AG04450 (cell line): ENCODE results near the gene SLC13A3. TPM values are rescaled to one million over a fixed set of nuclear protein-coding genes. Genes with fewer than 3 reads are reported as not detected.

Experiments used
- CTCF ChIA-PET: fragments of 300-600, 350-600 bp; formaldehyde crosslinking; extraction: SDS; loops from one replicate; lab custom pipeline; 2022; ENCODE audit warnings: antibody characterized with exemption, inconsistent platforms; lab: Charles Lee
- POLR2A ChIA-PET: fragments of 350-600 bp; formaldehyde crosslinking; extraction: SDS; loops from one replicate; lab custom pipeline; 2021; ENCODE audit warnings: antibody characterized with exemption, inconsistent platforms; lab: Yijun Ruan, JAX
- DNase-seq: peaks from one replicate; pipeline ENCODE4 v3.0.0-alpha.2; 2011; ENCODE audit warnings: low read depth, low spot score
- H3K27ac ChIP-seq: one replicate; pipeline ENCODE4 v1.5.1; 2012; ENCODE audit warnings: low read depth, low read length, control low read depth
- H3K27me3 ChIP-seq: one replicate; pipeline ENCODE4 v1.6.0; 2012; ENCODE audit warnings: low read length; ENCODE audit not compliant: control insufficient read depth, insufficient read depth
- H3K4me3 ChIP-seq: 2 replicates; pipeline ENCODE4 v1.5.1; 2011; ENCODE audit warnings: mild to moderate bottlenecking, low read depth, low read length, control low read depth
- H3K9me3 ChIP-seq: 2 replicates; pipeline ENCODE4 v1.5.1; 2012; ENCODE audit warnings: low read length; ENCODE audit not compliant: control insufficient read depth, insufficient read depth
- polyA plus RNA-seq: library from polyadenylated mRNA; depleted of rRNA; stranded (reverse); fragments of >200 nt; gene quantifications from 2 replicates; pipeline ENCODE4 v1.2.3, GENCODE V29; 2011; rRNA removed
- TF ChIP-seq, protein P1 (sequence below): IDR thresholded peaks from 2 replicates; pipeline ENCODE4 v1.5.1; 2011; ENCODE audit warnings: low read depth, low read length, control low read depth, inconsistent platforms

The SLC13A3 gene
- polyA plus RNA-seq, 1 experiment = 2.4 TPM

DNA sequence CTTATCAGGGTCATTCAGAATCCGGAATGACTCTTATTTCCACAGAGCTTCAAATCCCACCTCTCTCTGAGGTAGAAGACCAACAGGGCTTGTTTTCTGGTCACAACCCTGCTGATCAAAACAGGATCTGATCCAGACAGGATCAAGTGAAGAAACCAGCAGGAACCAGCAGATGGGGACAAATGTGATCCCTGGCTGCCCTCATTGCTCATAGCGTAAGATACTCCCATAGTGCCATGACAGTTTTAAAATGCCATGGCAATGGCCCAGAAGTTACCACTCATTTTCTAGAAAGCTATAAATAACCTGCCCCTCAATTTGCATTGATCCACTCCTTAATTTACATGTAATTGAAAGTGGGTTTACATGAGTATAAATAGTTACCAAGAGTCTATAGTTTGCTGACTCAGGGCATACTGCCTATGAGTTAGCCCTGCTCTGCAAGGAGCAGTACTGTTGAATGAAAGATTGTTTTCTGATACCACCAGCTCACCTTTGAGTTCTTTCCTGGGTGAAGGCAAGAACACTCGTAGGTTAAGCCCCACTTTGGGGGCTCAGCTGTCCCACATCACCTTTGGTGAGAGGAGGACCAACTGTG, 131.7 kb downstream of the SLC13A3 start:
- DNase-seq = no peak
- ChIA-PET POLR2A (no interaction called here), CTCF (interaction anchor here (6.6 kb wide), 1 partner anchor 162 kb away, joined by 43 read pairs; no protein-coding TSS in a partner anchor)

DNA sequence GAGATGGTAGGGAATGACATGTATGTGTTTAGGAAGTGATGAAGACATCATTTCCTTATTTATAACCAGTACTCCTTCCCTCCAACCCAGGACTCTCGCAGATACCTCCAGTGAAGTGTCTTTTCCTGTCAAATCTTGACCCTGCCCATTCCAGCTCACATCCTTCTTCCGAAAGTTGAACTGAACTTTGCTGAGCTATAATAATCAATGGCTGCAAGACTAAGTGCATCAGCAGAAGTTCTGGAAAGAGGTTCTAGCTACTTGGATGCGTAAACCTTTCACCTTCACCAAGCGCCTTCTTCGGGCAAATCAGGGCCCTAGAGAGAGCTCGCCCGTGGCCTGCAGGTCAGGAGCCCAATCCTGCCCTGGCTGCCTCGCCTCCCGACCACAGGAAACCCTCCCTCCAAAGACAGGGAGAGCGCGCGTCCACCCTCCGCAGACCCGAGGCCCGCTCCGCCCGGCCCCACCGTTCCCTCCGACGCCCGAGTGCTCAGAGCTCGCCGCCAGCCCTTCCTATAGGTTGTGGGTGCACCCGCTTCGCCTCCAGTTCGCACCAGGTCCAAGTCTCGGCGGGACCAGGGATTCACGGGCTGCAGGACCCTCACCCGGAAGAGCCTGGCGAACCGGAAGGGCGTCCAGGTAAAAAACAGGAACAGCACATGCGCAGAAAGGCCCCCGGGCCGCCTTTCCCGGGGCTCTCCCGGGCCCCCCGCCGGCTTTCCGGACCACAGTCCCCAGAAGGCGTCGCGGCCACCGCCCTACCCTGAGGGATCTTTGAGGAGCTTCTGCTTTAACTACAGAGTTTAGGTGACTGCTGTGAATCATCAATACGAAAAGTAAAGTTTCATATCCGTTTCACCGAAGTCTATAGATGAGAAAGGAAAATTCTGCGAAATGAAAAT, 138.1 kb downstream of the SLC13A3 start, which contains the start of gene ZNF334:
TSS of gene ZNF334 (minus strand) at position 617 of the 902 bp plus-strand sequence. CDS start 1,457 bp downstream, outside the sequence.
- Histone ChIP-seq H3K4me3 (peak within 1 kb of the TSS; percentile 68), H3K9me3 (peaks cover 4% of the 10 kb centered on the region; the same call in 1 of the 2 replicates), H3K27me3 (peaks cover 5% of the 10 kb centered on the region), H3K27ac (no peak within 1 kb of the TSS)
- ChIA-PET POLR2A (interaction anchor here (0.6 kb wide), 1 partner anchor 163 kb away, joined by 7 read pairs; no protein-coding TSS in a partner anchor), CTCF (interaction anchor here (0.6 to 0.9 kb wide), 2 partner anchors 10 to 168 kb away, joined by 3 read pairs; no protein-coding TSS in a partner anchor)
- no peak for DNase-seq
- TF ChIP-seq, protein P1, sequence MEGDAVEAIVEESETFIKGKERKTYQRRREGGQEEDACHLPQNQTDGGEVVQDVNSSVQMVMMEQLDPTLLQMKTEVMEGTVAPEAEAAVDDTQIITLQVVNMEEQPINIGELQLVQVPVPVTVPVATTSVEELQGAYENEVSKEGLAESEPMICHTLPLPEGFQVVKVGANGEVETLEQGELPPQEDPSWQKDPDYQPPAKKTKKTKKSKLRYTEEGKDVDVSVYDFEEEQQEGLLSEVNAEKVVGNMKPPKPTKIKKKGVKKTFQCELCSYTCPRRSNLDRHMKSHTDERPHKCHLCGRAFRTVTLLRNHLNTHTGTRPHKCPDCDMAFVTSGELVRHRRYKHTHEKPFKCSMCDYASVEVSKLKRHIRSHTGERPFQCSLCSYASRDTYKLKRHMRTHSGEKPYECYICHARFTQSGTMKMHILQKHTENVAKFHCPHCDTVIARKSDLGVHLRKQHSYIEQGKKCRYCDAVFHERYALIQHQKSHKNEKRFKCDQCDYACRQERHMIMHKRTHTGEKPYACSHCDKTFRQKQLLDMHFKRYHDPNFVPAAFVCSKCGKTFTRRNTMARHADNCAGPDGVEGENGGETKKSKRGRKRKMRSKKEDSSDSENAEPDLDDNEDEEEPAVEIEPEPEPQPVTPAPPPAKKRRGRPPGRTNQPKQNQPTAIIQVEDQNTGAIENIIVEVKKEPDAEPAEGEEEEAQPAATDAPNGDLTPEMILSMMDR = no peak

More for the DNA sequence above, 131.7 kb downstream of the SLC13A3 start:
- no peak overlapping the region for H3K27ac ChIP-seq
- no peaks in the 10 kb centered on the region for H3K9me3 ChIP-seq
- H3K4me3 ChIP-seq = no peak overlapping the region
- TF ChIP-seq, protein P1 = no peak
- H3K27me3 ChIP-seq = no peaks in the 10 kb centered on the region

DNA sequence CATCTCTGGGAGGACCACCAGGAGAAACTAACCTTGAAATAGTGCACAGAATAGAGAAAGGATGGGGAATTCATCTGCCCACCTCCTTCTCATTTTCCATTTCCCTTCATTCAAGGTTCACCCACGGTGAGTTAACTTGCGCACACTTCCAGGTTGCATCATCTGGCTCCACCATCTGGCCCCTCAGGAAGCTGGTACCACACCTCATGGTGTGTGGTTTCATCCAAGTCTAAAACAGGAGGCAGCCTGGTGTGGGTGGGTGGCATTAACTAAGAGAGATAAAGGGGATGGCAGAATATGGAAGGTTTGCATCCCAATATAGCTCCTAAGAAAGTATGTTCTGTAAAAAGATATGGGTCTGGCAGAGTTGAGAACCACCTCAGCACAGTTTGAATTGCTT, 141.7 kb downstream of the SLC13A3 start:
- Histone ChIP-seq H3K4me3 (no peak overlapping the region), H3K9me3 (peaks cover 4% of the 10 kb centered on the region; the same call in 1 of the 2 replicates), H3K27ac (no peak overlapping the region), H3K27me3 (peaks cover 5% of the 10 kb centered on the region)
- ChIA-PET POLR2A (no interaction called here), CTCF (no interaction called here)
- TF ChIP-seq, protein P1 = no peak
- no peak for DNase-seq

Other genes with a start within 250 kb of the SLC13A3 start
- gene ELMO2, start 244.8 kb downstream of the SLC13A3 start, polyA plus RNA-seq = 34.4 and 39.2 TPM in 2 replicates
- 3.3 and 4.0 TPM in 2 replicates for gene ZNF334, start 137.9 kb downstream of the SLC13A3 start, polyA plus RNA-seq
- not detected in 2 replicates for gene OCSTAMP, start 100.8 kb downstream of the SLC13A3 start, polyA plus RNA-seq
- 13.3 and 14.3 TPM in 2 replicates for gene TP53RK, start 38.0 kb upstream of the SLC13A3 start, polyA plus RNA-seq
- gene SLC2A10, start 58.2 kb upstream of the SLC13A3 start, polyA plus RNA-seq = 35.5 and 36.9 TPM in 2 replicates
- 4.0 and 5.1 TPM in 2 replicates for gene EYA2, start 243.4 kb upstream of the SLC13A3 start, polyA plus RNA-seq